Heart right ventricle (tissue), 16 donors: ENCODE results near the gene JOSD2. TPM values are rescaled to one million over a fixed set of nuclear protein-coding genes. Genes with fewer than 3 reads are reported as not detected.

Source experiments
- ATAC-seq, 8 donors: fragments of 200-7000 bp; cut with Tn5 transposase; one replicate each; pipeline ENCODE4 v1.9.1; 2020; ENCODE audit warnings: mild to moderate bottlenecking in 8 of 8, moderate library complexity in 8 of 8, moderate number of reproducible peaks in 1 of 8
- DNase-seq, 2 donors: peaks; one replicate each; pipeline ENCODE4 v3.0.0-alpha.2; 2020
- H3K27ac ChIP-seq, 10 donors: fragments of 200-600 bp; sonication (generic) in 2 of 10; one replicate each; pipeline versions ENCODE4 v1.5.0 to v1.8.0; 2020 to 2022; ENCODE audit warnings: mild to moderate bottlenecking in 3 of 10
- H3K27me3 ChIP-seq, 7 donors: fragments of 200-600 bp; one replicate each; pipeline ENCODE4 v1.8.0; 2021 to 2022; ENCODE audit warnings: mild to moderate bottlenecking in 2 of 7
- H3K36me3 ChIP-seq, 9 donors: fragments of 200-600 bp; sonication (generic) in 1 of 9; one replicate each; pipeline versions ENCODE4 v1.5.0 to v1.8.0; 2020 to 2022; ENCODE audit warnings: mild to moderate bottlenecking in 2 of 9
- H3K4me1 ChIP-seq, 9 donors: fragments of 200-600 bp; sonication (generic) in 1 of 9; one replicate each; pipeline versions ENCODE4 v1.5.0 to v1.8.0; 2020 to 2022; ENCODE audit warnings: mild to moderate bottlenecking in 4 of 9
- H3K4me3 ChIP-seq, 10 donors: fragments of 200-600 bp; sonication (generic) in 2 of 10; one replicate each; pipeline versions ENCODE4 v1.5.0 to v1.8.0; 2020 to 2022; ENCODE audit warnings: mild to moderate bottlenecking in 7 of 10, moderate library complexity in 2 of 10
- H3K9me3 ChIP-seq, 11 donors: fragments of 200-600 bp in 10 of 11; sonication (generic) in 2 of 11; one replicate each; pipeline versions ENCODE4 v1.5.0 to v1.8.0; 2013 to 2022; ENCODE audit warnings: mild to moderate bottlenecking in 2 of 11, control low read depth in 1 of 11, moderate library complexity in 1 of 11
- CTCF ChIP-seq, 9 donors: fragments of 200-600 bp; sonication (generic) in 2 of 9; IDR thresholded peaks; one replicate each; pipeline versions ENCODE4 v1.5.0 to v1.8.0; 2021 to 2022; ENCODE audit warnings: antibody characterized with exemption in 9 of 9, mild to moderate bottlenecking in 5 of 9, moderate library complexity in 1 of 9
- WGBS, 2 donors: extraction: QIAGEN DNeasy Blood & Tissue Kit; methylation state at CpG; one replicate each; pipeline ENCODE4 v1.1.7; 2013; ENCODE audit warnings: inconsistent platforms in 1 of 2; 5-methylcytosine and 5-hydroxymethylcytosine counted together
- intact Hi-C, 10 donors: fragments of 100-400 bp; cut with DNase I; formaldehyde crosslinking; loops; one replicate each; pipeline versions ENCODE4 v1.11.1 to v1.14.2; 2022
- polyA plus RNA-seq, 2 donors: library from polyadenylated mRNA; stranded (reverse); fragments of 200-250 nt; gene quantifications; one replicate each; pipeline ENCODE4 v1.2.3, GENCODE V29; 2013
- total RNA-seq, 10 donors: library from RNA; stranded (reverse); fragmentation: NEBNext Ultra II Directional in 3 of 10; extraction: Animal tissue kit (Norgen Biotek cat#: 25700) in 3 of 10; gene quantifications; one replicate each; pipeline versions ENCODE4 v1.2.1 to v1.2.4, GENCODE V29; 2021 to 2023
- donor health status: Arrhythmogenic right ventricular cardiomyopathy.
- donor health status: ischemic (EF 13 %, LVEDD 7.1; RV severe dilation, severe dysfunction).
- donor health status: healthy with polysubstance abuse.
- donor health status: DM: no; HTN: yes; CAD: no.
- donor health status: DM: no; HTN: no; CAD: no.
- donor health status: ischemic (EF 25% LVEDD 6.9; RV normal size, moderate dysfunction).
- donor health status: ischemic (EF 25% LVEDD 5.7; RV mildly dilated, moderate dysfunction).
- donor health status: healthy.
- donor health status: DM: yes; HTN: yes; CAD: no.
- donor health status: Ischemic cardiomyopathy.
- donor health status: ischemic (EF 35%, LVEDD 5.7; RV mildly dilated, moderate dysfunction).
- donor health status: nonischemic (EF 11% LVEDD 7.7; RV severe dilation, severe dysfunction).
- donor health status: DM: yes; HTN: yes; CAD: no.
- donor health status: PGD.
- donor health status: ischemic (EF 29% LVEDD 5.4; RV normal size, mild dysfunction).
- donor health status: nonischemic (EF 23%, LVEDD 6.1; RV moderate dilation, normal function).

JOSD2 gene
- total and polyA plus RNA-seq, 12 donors, result 13.3 to 69.6 (median 31.0) TPM

- peak; percentile 75 to 79 for DNase-seq
- Histone ChIP-seq H3K36me3 (peaks cover 0 to 12% (median 0%) of the 10 kb centered on the region in 9 donors), H3K4me3 (peak overlapping the region in 9 of 10 donors; percentile 31 to 60 (median 48)), H3K4me1 (peaks cover 0 to 8% (median 0%) of the 10 kb centered on the region in 9 donors), H3K9me3 (no peaks in the 10 kb centered on the region), H3K27me3 (no peaks in the 10 kb centered on the region), H3K27ac (peak overlapping the region; percentile 85 to 99 (median 93))
- no peak for TF ChIP-seq CTCF (IDR thresholded peaks at IDR 0.05)
- ATAC-seq, result peak; percentile 51 to 76 (median 71)
- 32 to 54% methylated on average over 25 of the region's 25 CpGs for WGBS, 2 donors
- intact Hi-C loops, result no loop called here
These were observed 9.2 kb downstream of the JOSD2 start for GRCh38 chr19:50501568-50502475.

- 39 to 44% methylated on average over 12 of the region's 12 CpGs for WGBS, 2 donors
- no peak for TF ChIP-seq CTCF (IDR thresholded peaks at IDR 0.05)
- H3K27ac ChIP-seq, result peak overlapping the region; percentile 85 to 99 (median 93)
These were observed 9.8 kb downstream of the JOSD2 start for GRCh38 chr19:50501186-50501567.

GRCh38 chr19:50500753-50501151, 10.2 kb downstream of the JOSD2 start:
- TF ChIP-seq CTCF (IDR thresholded peaks at IDR 0.05), result no peak
- whole genome bisulfite sequencing, 2 donors, result 29 to 52% methylated on average over 9 to 10 of the region's 10 CpGs
- H3K4me3 ChIP-seq, result peak overlapping the region in 9 of 10 donors; percentile 34 to 60 (median 48)
- peaks cover 0 to 8% (median 0%) of the 10 kb centered on the region in 9 donors for H3K4me1 ChIP-seq
- DNase-seq (peak; percentile 81 to 86), ATAC-seq (peak; percentile 55 to 84 (median 72))
- H3K27ac ChIP-seq, result peak overlapping the region; percentile 85 to 99 (median 93)
- intact Hi-C loops, result no loop called here
- H3K9me3 ChIP-seq, result no peaks in the 10 kb centered on the region
- H3K27me3 ChIP-seq, result no peaks in the 10 kb centered on the region
- H3K36me3 ChIP-seq, result peaks cover 0 to 6% (median 0%) of the 10 kb centered on the region in 9 donors

More at GRCh38 chr19:50501186-50501567, 9.8 kb downstream of the JOSD2 start:
- H3K4me1 ChIP-seq, result peaks cover 0 to 8% (median 0%) of the 10 kb centered on the region in 9 donors
- ATAC-seq, result peak in 7 of 8 donors; percentile 0 to 32 (median 7)
- H3K36me3 ChIP-seq, result peaks cover 0 to 10% (median 0%) of the 10 kb centered on the region in 9 donors
- no peaks in the 10 kb centered on the region for H3K27me3 ChIP-seq
- H3K9me3 ChIP-seq, result no peaks in the 10 kb centered on the region
- no peak for DNase-seq
- peak overlapping the region in 9 of 10 donors; percentile 31 to 60 (median 48) for H3K4me3 ChIP-seq
- intact Hi-C loops, result no loop called here

- 27 to 38% methylated on average over 27 of the region's 27 CpGs for WGBS, 2 donors
- ATAC-seq (peak; percentile 36 to 77 (median 59)), DNase-seq (peak; percentile 81)
- intact Hi-C loops, result no loop called here
- Histone ChIP-seq H3K36me3 (peaks cover 0 to under 1% (median 0%) of the 10 kb centered on the region in 9 donors), H3K9me3 (no peaks in the 10 kb centered on the region), H3K27ac (peak overlapping the region; percentile 65 to 99 (median 93)), H3K4me1 (peaks cover 0 to 8% (median 0%) of the 10 kb centered on the region in 9 donors), H3K4me3 (peak overlapping the region in 9 of 10 donors; percentile 18 to 60 (median 42)), H3K27me3 (no peaks in the 10 kb centered on the region)
- peak in 1 of 9 donors; percentile 7 for TF ChIP-seq CTCF (IDR thresholded peaks at IDR 0.05)
These were observed 10.8 kb downstream of the JOSD2 start for GRCh38 chr19:50500060-50500752.
